ENCODE data around the gene SPNS2.

DNA sequence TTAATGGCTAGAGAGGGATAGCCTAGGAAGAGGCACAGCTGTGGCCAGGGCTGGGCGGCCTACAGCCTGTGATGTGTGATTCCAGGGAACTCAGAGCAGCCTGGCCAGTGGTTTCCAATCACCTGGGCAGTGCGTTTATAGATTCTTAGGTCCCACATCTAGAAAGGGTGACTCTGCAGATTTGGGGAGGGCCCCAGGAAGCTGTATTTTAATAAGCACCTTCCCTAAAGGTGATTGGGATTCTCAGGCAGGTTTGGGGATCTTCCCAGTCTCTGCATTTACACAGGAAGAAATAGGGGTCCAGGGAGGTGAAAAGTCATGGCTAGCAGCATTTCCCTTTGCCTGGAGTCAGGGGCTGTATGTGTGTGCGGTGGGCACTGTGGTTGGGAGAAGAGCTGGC lies 9.5 kb downstream of the SPNS2 start:
- TF ChIP-seq, protein P1, sequence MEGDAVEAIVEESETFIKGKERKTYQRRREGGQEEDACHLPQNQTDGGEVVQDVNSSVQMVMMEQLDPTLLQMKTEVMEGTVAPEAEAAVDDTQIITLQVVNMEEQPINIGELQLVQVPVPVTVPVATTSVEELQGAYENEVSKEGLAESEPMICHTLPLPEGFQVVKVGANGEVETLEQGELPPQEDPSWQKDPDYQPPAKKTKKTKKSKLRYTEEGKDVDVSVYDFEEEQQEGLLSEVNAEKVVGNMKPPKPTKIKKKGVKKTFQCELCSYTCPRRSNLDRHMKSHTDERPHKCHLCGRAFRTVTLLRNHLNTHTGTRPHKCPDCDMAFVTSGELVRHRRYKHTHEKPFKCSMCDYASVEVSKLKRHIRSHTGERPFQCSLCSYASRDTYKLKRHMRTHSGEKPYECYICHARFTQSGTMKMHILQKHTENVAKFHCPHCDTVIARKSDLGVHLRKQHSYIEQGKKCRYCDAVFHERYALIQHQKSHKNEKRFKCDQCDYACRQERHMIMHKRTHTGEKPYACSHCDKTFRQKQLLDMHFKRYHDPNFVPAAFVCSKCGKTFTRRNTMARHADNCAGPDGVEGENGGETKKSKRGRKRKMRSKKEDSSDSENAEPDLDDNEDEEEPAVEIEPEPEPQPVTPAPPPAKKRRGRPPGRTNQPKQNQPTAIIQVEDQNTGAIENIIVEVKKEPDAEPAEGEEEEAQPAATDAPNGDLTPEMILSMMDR (IDR thresholded peaks at IDR 0.05): no peak
- no peak for TF ChIP-seq EZH2 (IDR thresholded peaks at IDR 0.05; ENCODE audit: borderline replicate concordance, insufficient read depth, low read depth, low read length, poor library complexity, severe bottlenecking)

Measured in B cell (primary cell).